WI38 (cell line): ENCODE measurements around the gene ATP6V0D1.
A peak's percentile ranks its signal among the peaks of the same experiment; 100 is the strongest.

Experiments
- H3K4me3 ChIP-seq: 2 replicates; pipeline ENCODE4 v1.5.1; 2011; ENCODE audit warnings: low read depth, mild to moderate bottlenecking, control low read depth, low read length
- CTCF ChIP-seq: IDR thresholded peaks from 2 replicates; pipeline ENCODE4 v1.5.1; 2012; ENCODE audit warnings: low read depth, mild to moderate bottlenecking, control low read depth, low read length

The ATP6V0D1 gene

GRCh38 chr16:67525176-67525860 lies 44.4 kb upstream of the ATP6V0D1 start:
- no peak for TF ChIP-seq CTCF
- H3K4me3 ChIP-seq: no peak overlapping the region

GRCh38 chr16:67521095-67521804 lies 40.3 kb upstream of the ATP6V0D1 start:
- peak; percentile 95 for TF ChIP-seq CTCF
- peak overlapping the region; percentile 53 for H3K4me3 ChIP-seq

- no peak for TF ChIP-seq CTCF
- no peak overlapping the region for H3K4me3 ChIP-seq
Observed at GRCh38 chr16:67519242-67519641, 38.3 kb upstream of the ATP6V0D1 start.

GRCh38 chr16:67518676-67519075 lies 37.7 kb upstream of the ATP6V0D1 start:
- no peak overlapping the region for H3K4me3 ChIP-seq
- no peak for TF ChIP-seq CTCF

GRCh38 chr16:67517661-67518423 lies 36.9 kb upstream of the ATP6V0D1 start:
- TF ChIP-seq CTCF: no peak
- no peak overlapping the region for H3K4me3 ChIP-seq

GRCh38 chr16:67517155-67517445 lies 36.1 kb upstream of the ATP6V0D1 start:
- no peak for TF ChIP-seq CTCF
- H3K4me3 ChIP-seq: no peak overlapping the region
